ENCODE data around the gene ASNSD1. TPM values are rescaled to one million over a fixed set of nuclear protein-coding genes. Genes with fewer than 3 reads are reported as not detected.
"Not testable (repeated sequence)": the region's sequence is repeated elsewhere in the genome, so short reads cannot be mapped to it uniquely, and the experiment has no call there.

Gene ASNSD1
- total and polyA plus RNA-seq, 2 experiments from 2014 or later = 38.4 to 49.7 TPM

- TF ChIP-seq EZH2phosphoT487 (IDR thresholded peaks at IDR 0.05; ENCODE audit: unreplicated experiment) = no peak
- TF ChIP-seq ZNF331 (CRISPR knock-in tag; IDR thresholded peaks at IDR 0.05; ENCODE audit: low read depth) = no peak
- TF ChIP-seq CTCF (conservative IDR thresholded peaks at IDR 0.05; ENCODE audit: low read depth in 2 of 2) = no peak
- TF ChIP-seq JUNB (IDR thresholded peaks at IDR 0.05; ENCODE audit: unreplicated experiment) = no peak
- TF ChIP-seq ZNF114 (CRISPR knock-in tag; IDR thresholded peaks at IDR 0.05) = no peak
- TF ChIP-seq EZH2 (IDR thresholded peaks at IDR 0.05; ENCODE audit: low read depth, unreplicated experiment) = no peak
These were observed 1.5 kb downstream of the ASNSD1 start (continued) for GRCh38 chr2:189662669-189663226.

GRCh38 chr2:189663319-189663718 is 2.1 kb downstream of the ASNSD1 start:
- H3K4me2 ChIP-seq; H2AFZ ChIP-seq; H3K27me3 ChIP-seq (ENCODE audit: insufficient read depth); H3K4me3 Mint-ChIP-seq; ATAC-seq; H3K9me3 Mint-ChIP-seq; H3K4me1 Mint-ChIP-seq; H3K9me2 ChIP-seq (ENCODE audit: insufficient read depth); DNase-seq (ENCODE audit: low spot score); H3K27me3 Mint-ChIP-seq (ENCODE audit: insufficient read depth, low read depth, poor library complexity); H3K4me1 ChIP-seq (ENCODE audit: insufficient read depth); H3K27ac Mint-ChIP-seq; H3K4me3 ChIP-seq; H3K27ac ChIP-seq (ENCODE audit: low read depth); H3F3A ChIP-seq (replicated peaks; ENCODE audit: low read depth): not testable (repeated sequence)
- Histone ChIP-seq H3K36me3 (ENCODE audit: insufficient read depth) (peaks cover 17% of the 10 kb centered on the region), H4K20me1 (replicated peaks; ENCODE audit: insufficient read depth) (peaks cover 10% of the 10 kb centered on the region; the same call in 1 of the 2 replicates), H3K79me2 (replicated peaks; ENCODE audit: insufficient read depth) (peaks cover 23% of the 10 kb centered on the region)
- peaks cover 26% of the 10 kb centered on the region; the same call in 2 of the 3 replicates for H3K36me3 Mint-ChIP-seq (ENCODE audit: low read depth)

GRCh38 chr2:189669913-189670312 is 8.7 kb downstream of the ASNSD1 start:
- Histone ChIP-seq H3K4me3 (no peak overlapping the region), H3F3A (replicated peaks; ENCODE audit: low read depth) (peaks cover 4% of the 10 kb centered on the region; the same call in 1 of the 2 replicates), H3K4me1 (ENCODE audit: insufficient read depth) (peaks cover 4% of the 10 kb centered on the region), H2AFZ (no peak overlapping the region), H3K79me2 (replicated peaks; ENCODE audit: insufficient read depth) (no peaks in the 10 kb centered on the region), H3K27me3 (ENCODE audit: insufficient read depth) (peaks cover 9% of the 10 kb centered on the region), H3K4me2 (no peak overlapping the region), H4K20me1 (replicated peaks; ENCODE audit: insufficient read depth) (peaks cover 10% of the 10 kb centered on the region), H3K36me3 (ENCODE audit: insufficient read depth) (peaks cover 25% of the 10 kb centered on the region), H3K9me2 (ENCODE audit: insufficient read depth) (no peaks in the 10 kb centered on the region), H3K27ac (ENCODE audit: low read depth) (no peak overlapping the region)
- Mint-ChIP-seq H3K36me3 (ENCODE audit: low read depth) (peaks cover 44% of the 10 kb centered on the region), H3K4me3 (no peak overlapping the region), H3K9me3 (no peaks in the 10 kb centered on the region), H3K27ac (no peak overlapping the region), H3K4me1 (peaks cover 6% of the 10 kb centered on the region; the same call in 2 of the 3 replicates), H3K27me3 (ENCODE audit: insufficient read depth, low read depth, poor library complexity) (peaks cover 3% of the 10 kb centered on the region)
- DNase-seq (ENCODE audit: low spot score) (no peak), ATAC-seq (no peak)
- TF ChIP-seq NANOG (IDR thresholded peaks at IDR 0.05; ENCODE audit: borderline replicate concordance) = no peak
- TF ChIP-seq CREB1 (CRISPR knock-in tag; IDR thresholded peaks at IDR 0.05; ENCODE audit: low read depth) = no peak
- no peak for TF ChIP-seq EZH2phosphoT487 (IDR thresholded peaks at IDR 0.05; ENCODE audit: unreplicated experiment)

Measured in GM23338 (cell line).